Liver (tissue), 9 donors: Measurements from ENCODE around the gene PRKCH. TPM values are rescaled to one million over a fixed set of nuclear protein-coding genes. Genes with fewer than 3 reads are reported as not detected.
A peak's percentile ranks its signal among the peaks of the same experiment; 100 is the strongest.

Experiments
- DNase-seq: peaks from one replicate; pipeline ENCODE4 v3.0.0-alpha.2; 2017; ENCODE audit warnings: low spot score
- H3K27ac ChIP-seq, 2 donors: one replicate each; pipeline ENCODE4 v1.7.0; 2013; ENCODE audit warnings: inconsistent platforms in 2 of 2, low read length in 2 of 2, control low read depth in 1 of 2, low read depth in 1 of 2, mild to moderate bottlenecking in 1 of 2
- H3K27me3 ChIP-seq, 4 donors: one replicate each; pipeline versions ENCODE4 v1.6.1 to v1.7.0; 2013; ENCODE audit warnings: low read length in 3 of 4, inconsistent platforms in 1 of 4, mild to moderate bottlenecking in 1 of 4, moderate library complexity in 1 of 4; ENCODE audit not compliant: control insufficient read depth in 4 of 4, insufficient read depth in 4 of 4
- H3K36me3 ChIP-seq, 4 donors: one replicate each; pipeline versions ENCODE4 v1.6.1 to v1.7.0; 2013; ENCODE audit warnings: low read length in 3 of 4, mild to moderate bottlenecking in 3 of 4, low read depth in 1 of 4, moderate library complexity in 1 of 4; ENCODE audit not compliant: control insufficient read depth in 4 of 4, insufficient read depth in 3 of 4
- H3K4me1 ChIP-seq, 4 donors: one replicate each; pipeline versions ENCODE4 v1.6.1 to v1.7.0; 2013; ENCODE audit warnings: low read length in 3 of 4, mild to moderate bottlenecking in 3 of 4, moderate library complexity in 1 of 4; ENCODE audit not compliant: control insufficient read depth in 4 of 4, insufficient read depth in 4 of 4
- H3K4me3 ChIP-seq, 3 donors: one replicate each; pipeline versions ENCODE4 v1.6.1 to v1.7.0; 2013; ENCODE audit warnings: low read length in 3 of 3, control low read depth in 1 of 3, low read depth in 1 of 3, mild to moderate bottlenecking in 1 of 3
- H3K9ac ChIP-seq, 2 donors: one replicate each; pipeline ENCODE4 v1.7.0; 2013; ENCODE audit warnings: low read length in 2 of 2, mild to moderate bottlenecking in 2 of 2, moderate library complexity in 2 of 2, control low read depth in 1 of 2, low read depth in 1 of 2
- H3K9me3 ChIP-seq, 4 donors: one replicate each; pipeline versions ENCODE4 v1.6.1 to v1.7.0; 2013; ENCODE audit warnings: low read length in 3 of 4; ENCODE audit not compliant: control insufficient read depth in 4 of 4
- ATF3 ChIP-seq: IDR thresholded peaks from 2 replicates; pipeline ENCODE4 v1.6.1; 2016; ENCODE audit warnings: antibody characterized with exemption
- CTCF ChIP-seq: fragments of 150-350 bp; IDR thresholded peaks from 2 replicates; pipeline ENCODE4 v1.5.1; 2017; ENCODE audit warnings: improper control_type of control experiment, low read depth, low read length; ENCODE audit not compliant: missing input control
- EGR1 ChIP-seq, 2 donors: IDR thresholded peaks; 2 replicates each; pipeline ENCODE4 v1.6.1; 2016 to 2018; ENCODE audit warnings: antibody characterized with exemption in 2 of 2, low read depth in 2 of 2
- FOXA1 ChIP-seq: IDR thresholded peaks from 2 replicates; pipeline ENCODE4 v1.6.1; 2016; ENCODE audit warnings: antibody characterized with exemption
- FOXA2 ChIP-seq: IDR thresholded peaks from 2 replicates; pipeline ENCODE4 v1.6.1; 2016; ENCODE audit warnings: antibody characterized with exemption
- GABPA ChIP-seq, 2 donors: IDR thresholded peaks in 1 of 2; conservative IDR thresholded peaks in 1 of 2; 2 replicates each; pipeline ENCODE4 v1.6.1; 2016; ENCODE audit warnings: antibody characterized with exemption in 2 of 2, mild to moderate bottlenecking in 1 of 2, moderate library complexity in 1 of 2
- HNF4A ChIP-seq, 2 donors: conservative IDR thresholded peaks; 2 replicates each; pipeline ENCODE4 v1.6.1; 2016; ENCODE audit warnings: antibody characterized with exemption in 2 of 2, mild to moderate bottlenecking in 2 of 2
- HNF4G ChIP-seq: IDR thresholded peaks from 2 replicates; pipeline ENCODE4 v1.6.1; 2016; ENCODE audit warnings: antibody characterized with exemption
- JUND ChIP-seq, 2 donors: IDR thresholded peaks; 2 replicates each; pipeline ENCODE4 v1.6.1; 2016; ENCODE audit warnings: antibody characterized with exemption in 2 of 2
- MAX ChIP-seq: IDR thresholded peaks from 2 replicates; pipeline ENCODE4 v1.6.1; 2016; ENCODE audit warnings: antibody characterized with exemption
- NR2F2 ChIP-seq: IDR thresholded peaks from 2 replicates; pipeline ENCODE4 v1.6.1; 2016; ENCODE audit warnings: antibody characterized with exemption
- RAD21 ChIP-seq, 2 donors: IDR thresholded peaks; 2 replicates each; pipeline ENCODE4 v1.6.1; 2016; ENCODE audit warnings: antibody characterized with exemption in 2 of 2, mild to moderate bottlenecking in 2 of 2
- REST ChIP-seq: IDR thresholded peaks from 2 replicates; pipeline ENCODE4 v1.6.1; 2016; ENCODE audit warnings: antibody characterized with exemption, mild to moderate bottlenecking
- RXRA ChIP-seq, 2 donors: IDR thresholded peaks; 2 replicates each; pipeline ENCODE4 v1.6.1; 2017 to 2018; ENCODE audit warnings: antibody characterized with exemption in 2 of 2, mild to moderate bottlenecking in 1 of 2
- SP1 ChIP-seq: IDR thresholded peaks from 2 replicates; pipeline ENCODE4 v1.6.1; 2018; ENCODE audit warnings: antibody characterized with exemption, mild to moderate bottlenecking
- TAF1 ChIP-seq: conservative IDR thresholded peaks from 2 replicates; pipeline ENCODE4 v1.6.1; 2016; ENCODE audit warnings: antibody characterized with exemption, mild to moderate bottlenecking
- YY1 ChIP-seq: IDR thresholded peaks from 2 replicates; pipeline ENCODE4 v1.6.1; 2016; ENCODE audit warnings: antibody characterized with exemption, mild to moderate bottlenecking
- ZBTB33 ChIP-seq: IDR thresholded peaks from 2 replicates; pipeline ENCODE4 v1.6.1; 2016; ENCODE audit warnings: antibody characterized with exemption
- WGBS: extraction: QIAGEN DNeasy Blood & Tissue Kit; methylation state at CpG from one replicate; pipeline ENCODE4 v1.1.7; 2013; 5-methylcytosine and 5-hydroxymethylcytosine counted together
- polyA plus RNA-seq, 2 donors: library from polyadenylated mRNA; stranded (reverse) in 1 of 2; unstranded in 1 of 2; fragments of 200-250 nt in 1 of 2; fragments of >200 nt in 1 of 2; fragmentation: Nextera tagmentation in 1 of 2; extraction: Ambion mirVana in 1 of 2; gene quantifications; one replicate each; pipeline versions ENCODE4 v1.2.1 to v1.2.3, GENCODE V29; 2013 to 2015
- total RNA-seq, 2 donors: library from RNA; depleted of rRNA; stranded (reverse); fragments of >200 nt; gene quantifications; one replicate each; pipeline ENCODE4 v1.2.3, GENCODE V29; 2014
- donor health status: healthy.
- donor health status: healthy.
- donor health status: healthy.
- donor health status: healthy.
- donor health status: healthy.

Gene PRKCH
- total and polyA plus RNA-seq, 4 donors: 3.9 to 13.7 (median 7.0) TPM

- no peaks in the 10 kb centered on the region for H3K27me3 ChIP-seq
- H3K4me1 ChIP-seq: peaks cover 3 to 25% (median 14%) of the 10 kb centered on the region in 4 donors
- no peak overlapping the region for H3K4me3 ChIP-seq
- no peaks in the 10 kb centered on the region for H3K9me3 ChIP-seq
- TF ChIP-seq HNF4G: no peak
- no peak for TF ChIP-seq ZBTB33
- no peak for TF ChIP-seq YY1
- TF ChIP-seq FOXA1: no peak
- TF ChIP-seq GABPA (IDR thresholded peaks at IDR 0.05 in 1 of 2, conservative IDR thresholded peaks at IDR 0.05 in 1 of 2): no peak
- no peak for TF ChIP-seq RXRA (IDR thresholded peaks at IDR 0.05)
- no peak for TF ChIP-seq TAF1
- no peak for TF ChIP-seq HNF4A (conservative IDR thresholded peaks at IDR 0.05)
- no peak for TF ChIP-seq REST
- no peak for TF ChIP-seq SP1
- TF ChIP-seq CTCF: no peak
- no peak for TF ChIP-seq MAX
- no peak for TF ChIP-seq RAD21 (IDR thresholded peaks at IDR 0.05)
- TF ChIP-seq FOXA2: no peak
- TF ChIP-seq NR2F2: no peak
- no peak for TF ChIP-seq JUND (IDR thresholded peaks at IDR 0.05)
- TF ChIP-seq ATF3: no peak
- TF ChIP-seq EGR1 (IDR thresholded peaks at IDR 0.05; ENCODE audit: low read depth in 2 of 2): no peak
- no peak overlapping the region for H3K27ac ChIP-seq
- H3K36me3 ChIP-seq: no peaks in the 10 kb centered on the region
- WGBS: 84% methylated on average over 2 of the region's 2 CpGs
- DNase-seq: no peak
- H3K9ac ChIP-seq: no peak overlapping the region
These were observed 250.5 kb downstream of the PRKCH start for GRCh38 chr14:61571917-61572316.

GRCh38 chr14:61573321-61573720 lies 251.9 kb downstream of the PRKCH start:
- DNase-seq: no peak
- Histone ChIP-seq H3K4me3 (no peak overlapping the region), H3K9me3 (no peaks in the 10 kb centered on the region), H3K27ac (peak overlapping the region in 1 of 2 donors; percentile 48), H3K27me3 (no peaks in the 10 kb centered on the region), H3K36me3 (no peaks in the 10 kb centered on the region), H3K9ac (no peak overlapping the region), H3K4me1 (peaks cover 0 to 19% (median 7%) of the 10 kb centered on the region in 4 donors)
- TF ChIP-seq RXRA (IDR thresholded peaks at IDR 0.05) (no peak), RAD21 (IDR thresholded peaks at IDR 0.05) (no peak), CTCF (no peak), JUND (IDR thresholded peaks at IDR 0.05) (no peak), YY1 (no peak), FOXA2 (no peak), TAF1 (no peak), FOXA1 (no peak), ZBTB33 (no peak), MAX (no peak)
- WGBS: 87% methylated on average over 3 of the region's 3 CpGs
